OCI-LY3 (cell line): ENCODE measurements around the gene CTSL.

ENCODE experiments used
- EZH2phosphoT487 ChIP-seq: fragments of 200-600 bp; shearing (Covaris generic); IDR thresholded peaks from 2 replicates; pipeline ENCODE4 v1.6.1; 2018; ENCODE audit warnings: antibody characterized with exemption, mixed run types, low read depth
- TF ChIP-seq, protein P1 (sequence below): fragments of 200-600, 300-600 bp; sonication (generic); IDR thresholded peaks from 2 replicates; pipeline ENCODE4 v1.5.1; 2014; ENCODE audit warnings: antibody characterized with exemption, low read length, low read depth

DNA sequence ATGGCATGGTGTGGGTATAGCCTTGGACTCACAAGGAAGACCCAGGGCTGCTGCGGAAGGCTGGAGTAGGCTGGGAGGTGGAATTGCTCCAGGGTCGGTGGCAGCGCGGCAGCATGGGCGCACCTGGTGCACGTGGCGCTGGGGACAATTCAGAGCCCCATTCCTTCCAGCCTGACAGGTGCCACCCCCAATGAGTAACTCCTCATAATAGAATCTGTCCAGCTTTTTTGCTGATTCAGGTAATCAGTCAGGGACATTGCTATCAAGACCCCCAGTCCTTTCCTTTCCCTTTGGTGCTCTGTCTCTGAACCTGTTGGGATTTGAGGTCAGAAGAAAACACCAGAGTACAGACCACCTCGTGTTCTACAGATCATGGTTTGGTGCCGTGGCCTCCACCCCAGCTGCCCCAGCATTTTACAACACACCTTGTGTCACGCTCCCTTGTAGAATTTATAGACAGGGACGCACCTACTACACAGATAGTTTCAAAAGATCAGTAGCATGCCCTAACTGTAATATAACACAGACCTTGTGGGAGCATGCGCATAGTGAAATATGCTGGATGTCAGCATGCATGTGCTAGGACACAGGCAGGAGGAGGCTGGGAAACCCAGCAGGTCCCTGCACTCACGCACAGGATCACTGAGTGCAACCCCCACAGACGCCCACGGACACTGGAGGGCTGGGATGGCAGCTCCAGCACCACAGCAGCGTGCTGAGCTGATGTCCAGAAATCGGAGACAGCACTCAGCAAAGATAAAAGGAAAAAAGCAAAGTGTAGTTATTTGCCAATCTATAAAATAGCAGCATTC is 47.9 kb upstream of the CTSL start:
- TF ChIP-seq, protein P1, sequence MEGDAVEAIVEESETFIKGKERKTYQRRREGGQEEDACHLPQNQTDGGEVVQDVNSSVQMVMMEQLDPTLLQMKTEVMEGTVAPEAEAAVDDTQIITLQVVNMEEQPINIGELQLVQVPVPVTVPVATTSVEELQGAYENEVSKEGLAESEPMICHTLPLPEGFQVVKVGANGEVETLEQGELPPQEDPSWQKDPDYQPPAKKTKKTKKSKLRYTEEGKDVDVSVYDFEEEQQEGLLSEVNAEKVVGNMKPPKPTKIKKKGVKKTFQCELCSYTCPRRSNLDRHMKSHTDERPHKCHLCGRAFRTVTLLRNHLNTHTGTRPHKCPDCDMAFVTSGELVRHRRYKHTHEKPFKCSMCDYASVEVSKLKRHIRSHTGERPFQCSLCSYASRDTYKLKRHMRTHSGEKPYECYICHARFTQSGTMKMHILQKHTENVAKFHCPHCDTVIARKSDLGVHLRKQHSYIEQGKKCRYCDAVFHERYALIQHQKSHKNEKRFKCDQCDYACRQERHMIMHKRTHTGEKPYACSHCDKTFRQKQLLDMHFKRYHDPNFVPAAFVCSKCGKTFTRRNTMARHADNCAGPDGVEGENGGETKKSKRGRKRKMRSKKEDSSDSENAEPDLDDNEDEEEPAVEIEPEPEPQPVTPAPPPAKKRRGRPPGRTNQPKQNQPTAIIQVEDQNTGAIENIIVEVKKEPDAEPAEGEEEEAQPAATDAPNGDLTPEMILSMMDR, result no peak
- no peak for TF ChIP-seq EZH2phosphoT487
